Measurements from ENCODE around the gene MIOX. TPM values are rescaled to one million over a fixed set of nuclear protein-coding genes. Genes with fewer than 3 reads are reported as not detected.

Gene MIOX
- total RNA-seq, 1 donor from 2014 or later = 0.29 TPM

Other genes starting within 250 kb of the MIOX start
- 52.1 and 54.6 TPM in 2 replicates for gene TUBGCP6, start 241.8 kb upstream of the MIOX start, total RNA-seq
- gene HDAC10, start 235.6 kb upstream of the MIOX start, total RNA-seq = 67.4 and 68.1 TPM in 2 replicates
- gene MAPK12, start 225.2 kb upstream of the MIOX start, total RNA-seq = 15.1 and 19.0 TPM in 2 replicates
- gene MAPK11, start 216.5 kb upstream of the MIOX start, total RNA-seq = 24.6 and 28.9 TPM in 2 replicates
- gene PLXNB2, start 179.2 kb upstream of the MIOX start, total RNA-seq = 8.9 and 10.2 TPM in 2 replicates
- gene DENND6B, start 159.8 kb upstream of the MIOX start, total RNA-seq = 1.7 and 2.2 TPM in 2 replicates
- gene PPP6R2, start 143.5 kb upstream of the MIOX start, total RNA-seq = 46.0 and 48.5 TPM in 2 replicates
- gene SBF1, start 11.8 kb upstream of the MIOX start, total RNA-seq = 113 and 116 TPM in 2 replicates
- 4.2 and 4.9 TPM in 2 replicates for gene ADM2, start 5.3 kb upstream of the MIOX start, total RNA-seq
- 79.5 and 81.2 TPM in 2 replicates for gene LMF2, start 20.8 kb downstream of the MIOX start, total RNA-seq
- gene NCAPH2, start 21.4 kb downstream of the MIOX start, total RNA-seq = 133 and 134 TPM in 2 replicates
- 8.7 and 14.8 TPM in 2 replicates for gene SCO2, start 38.7 kb downstream of the MIOX start, total RNA-seq
- 57.2 and 59.9 TPM in 2 replicates for gene TYMP, start 43.2 kb downstream of the MIOX start, total RNA-seq
- gene KLHDC7B, start 59.0 kb downstream of the MIOX start, total RNA-seq = 5.5 TPM in 2 replicates
- 0.83 TPM in 1 of 2 replicates, not detected in the other for gene SYCE3, start 76.1 kb downstream of the MIOX start, total RNA-seq
- 65.6 and 68.2 TPM in 2 replicates for gene CPT1B, start 91.6 kb downstream of the MIOX start, total RNA-seq
- gene CHKB, start 96.0 kb downstream of the MIOX start, total RNA-seq = 81.0 and 88.7 TPM in 2 replicates
- 0.08 and 0.17 TPM in 2 replicates for gene MAPK8IP2, start 113.9 kb downstream of the MIOX start, total RNA-seq
- 26.2 and 27.3 TPM in 2 replicates for gene ARSA, start 141.3 kb downstream of the MIOX start, total RNA-seq
- 0.05 and 0.10 TPM in 2 replicates for gene SHANK3, start 186.0 kb downstream of the MIOX start, total RNA-seq

Data from activated T-helper 1 cell treated with anti-CD3 and anti-CD28 coated beads, Interleukin-12 subunit alpha, Interleukin-12 subunit beta, Interleukin-2, Interleukin-4 antibody, amounts not matched to agents 30 ng/mL and 10 ng/mL and 1 ng/mL, durations not matched to agents 14 hours and 24 hours and 36 hours (primary cell).